Epithelial cell of proximal tubule (primary cell): ENCODE results near the gene DDX56. TPM values are rescaled to one million over a fixed set of nuclear protein-coding genes. Genes with fewer than 3 reads are reported as not detected.

ENCODE experiments used
- DNase-seq: peaks from one replicate; pipeline ENCODE4 v3.0.0-alpha.2; 2011; ENCODE audit warnings: low read depth
- H3K4me3 ChIP-seq: 2 replicates; pipeline ENCODE4 v1.5.1; 2011; ENCODE audit warnings: low read depth, mild to moderate bottlenecking, low read length
- total RNA-seq: library from RNA; depleted of rRNA; stranded (reverse); fragments of >200 nt; gene quantifications from 2 replicates; pipeline ENCODE4 v1.2.3, GENCODE V29; 2015
- TF ChIP-seq, protein P1 (sequence below): conservative IDR thresholded peaks from 2 replicates; pipeline ENCODE4 v1.5.1; 2012; ENCODE audit warnings: low read depth, mild to moderate bottlenecking, low read length

DDX56 gene
- total RNA-seq, 1 donor from 2014 or later, result 53.2 TPM

DNA sequence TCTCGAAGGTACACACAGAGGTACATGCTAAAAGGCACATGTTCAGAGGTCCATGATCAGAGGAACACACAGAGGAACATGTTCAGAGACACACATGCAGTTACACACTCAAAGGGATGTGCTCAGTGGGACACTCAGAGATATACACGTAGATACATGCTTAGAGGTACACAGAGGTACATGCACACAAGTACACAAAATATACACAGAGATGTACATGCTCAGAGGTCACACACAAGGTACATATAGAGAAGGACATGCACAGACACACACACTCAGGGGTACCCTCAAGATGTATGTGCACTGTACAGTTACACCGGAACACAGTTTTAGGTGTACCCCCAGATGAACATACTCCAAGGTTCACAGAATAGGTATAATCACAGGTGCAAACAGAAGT is 51.4 kb downstream of the DDX56 start:
- H3K4me3 ChIP-seq, result no peak overlapping the region
- DNase-seq, result no peak
- TF ChIP-seq, protein P1, sequence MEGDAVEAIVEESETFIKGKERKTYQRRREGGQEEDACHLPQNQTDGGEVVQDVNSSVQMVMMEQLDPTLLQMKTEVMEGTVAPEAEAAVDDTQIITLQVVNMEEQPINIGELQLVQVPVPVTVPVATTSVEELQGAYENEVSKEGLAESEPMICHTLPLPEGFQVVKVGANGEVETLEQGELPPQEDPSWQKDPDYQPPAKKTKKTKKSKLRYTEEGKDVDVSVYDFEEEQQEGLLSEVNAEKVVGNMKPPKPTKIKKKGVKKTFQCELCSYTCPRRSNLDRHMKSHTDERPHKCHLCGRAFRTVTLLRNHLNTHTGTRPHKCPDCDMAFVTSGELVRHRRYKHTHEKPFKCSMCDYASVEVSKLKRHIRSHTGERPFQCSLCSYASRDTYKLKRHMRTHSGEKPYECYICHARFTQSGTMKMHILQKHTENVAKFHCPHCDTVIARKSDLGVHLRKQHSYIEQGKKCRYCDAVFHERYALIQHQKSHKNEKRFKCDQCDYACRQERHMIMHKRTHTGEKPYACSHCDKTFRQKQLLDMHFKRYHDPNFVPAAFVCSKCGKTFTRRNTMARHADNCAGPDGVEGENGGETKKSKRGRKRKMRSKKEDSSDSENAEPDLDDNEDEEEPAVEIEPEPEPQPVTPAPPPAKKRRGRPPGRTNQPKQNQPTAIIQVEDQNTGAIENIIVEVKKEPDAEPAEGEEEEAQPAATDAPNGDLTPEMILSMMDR, result no peak

DNA sequence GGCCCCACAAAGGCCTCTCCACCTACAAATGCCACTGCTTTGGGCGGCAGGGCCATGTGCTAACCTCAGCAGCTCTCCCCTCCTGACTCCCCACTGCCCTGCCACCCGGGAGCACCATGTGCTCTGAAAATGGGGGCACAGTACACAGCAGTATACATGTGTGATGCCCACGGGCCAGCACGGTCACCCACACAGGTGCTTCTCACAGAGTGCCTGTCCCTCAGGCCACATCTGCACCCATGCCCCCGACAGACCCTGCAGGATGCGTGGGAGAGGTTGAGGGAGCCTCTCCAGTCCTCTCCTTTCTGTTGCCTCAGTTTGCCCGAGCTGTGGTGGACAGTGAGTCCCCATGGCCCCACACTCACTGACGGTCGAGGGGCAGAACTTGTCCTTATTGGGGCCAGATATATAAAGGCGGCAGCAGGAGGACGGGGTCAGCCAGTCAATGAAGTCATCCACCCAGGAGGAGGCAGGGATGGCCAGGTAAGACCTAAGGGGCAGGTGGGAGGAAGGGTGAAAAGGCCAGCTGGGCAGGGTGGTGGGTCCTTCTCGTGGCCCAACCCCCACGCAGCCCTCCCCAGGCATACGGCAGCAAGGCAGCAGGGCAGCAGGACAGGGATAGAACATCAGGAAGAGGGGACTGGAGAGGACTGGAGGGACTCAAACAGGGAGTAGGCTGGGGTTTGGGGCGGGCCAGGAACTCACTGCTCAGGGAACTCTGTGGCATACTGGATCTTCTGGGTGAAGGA is 52.2 kb downstream of the DDX56 start:
- DNase-seq, result no peak

DNA sequence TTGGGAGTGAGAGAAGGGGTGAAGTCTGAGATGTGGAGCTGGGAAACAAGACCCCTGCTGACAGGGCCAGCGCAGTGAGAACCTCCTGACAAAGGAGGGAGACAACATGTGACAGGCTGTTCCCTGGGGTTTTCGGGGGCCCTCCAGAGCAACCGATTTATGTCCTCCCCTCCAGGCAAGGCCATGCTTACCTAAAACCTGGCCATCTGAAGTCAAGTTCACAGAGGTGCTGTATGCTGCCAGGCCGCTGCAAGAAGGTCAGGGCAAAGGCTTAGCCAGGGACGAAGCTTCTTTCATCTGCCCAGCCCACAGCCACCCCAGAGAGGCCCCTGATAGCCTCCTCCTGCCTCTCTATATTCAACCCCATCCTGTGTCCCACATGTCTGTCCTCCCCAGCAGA is 53.1 kb downstream of the DDX56 start:
- TF ChIP-seq, protein P1, result no peak
- no peak for DNase-seq
- H3K4me3 ChIP-seq, result no peak overlapping the region

More for the DNA sequence above, 52.2 kb downstream of the DDX56 start:
- TF ChIP-seq, protein P1, result no peak
- H3K4me3 ChIP-seq, result no peak overlapping the region

DNA sequence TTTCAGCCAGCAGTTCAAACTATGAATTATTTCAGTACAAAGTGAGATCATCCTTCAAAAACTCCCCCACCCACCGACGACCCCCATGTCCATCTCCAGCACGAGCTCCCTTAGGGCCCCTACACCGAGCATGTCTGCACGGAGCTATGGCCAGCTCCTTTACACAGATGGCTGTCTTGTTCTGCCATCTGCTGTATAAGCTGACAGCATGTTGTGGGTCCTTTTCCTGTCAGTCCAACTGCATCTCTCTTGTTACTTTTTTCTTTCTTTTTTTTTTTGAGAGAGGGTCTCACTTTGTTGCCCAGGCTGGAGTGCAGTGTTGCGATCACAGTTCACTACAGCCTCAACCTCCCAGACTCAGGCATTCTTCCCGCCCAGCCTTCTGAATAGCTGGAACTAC is 54.2 kb downstream of the DDX56 start:
- H3K4me3 ChIP-seq, result no peak overlapping the region
- TF ChIP-seq, protein P1, result no peak
- no peak for DNase-seq

DNA sequence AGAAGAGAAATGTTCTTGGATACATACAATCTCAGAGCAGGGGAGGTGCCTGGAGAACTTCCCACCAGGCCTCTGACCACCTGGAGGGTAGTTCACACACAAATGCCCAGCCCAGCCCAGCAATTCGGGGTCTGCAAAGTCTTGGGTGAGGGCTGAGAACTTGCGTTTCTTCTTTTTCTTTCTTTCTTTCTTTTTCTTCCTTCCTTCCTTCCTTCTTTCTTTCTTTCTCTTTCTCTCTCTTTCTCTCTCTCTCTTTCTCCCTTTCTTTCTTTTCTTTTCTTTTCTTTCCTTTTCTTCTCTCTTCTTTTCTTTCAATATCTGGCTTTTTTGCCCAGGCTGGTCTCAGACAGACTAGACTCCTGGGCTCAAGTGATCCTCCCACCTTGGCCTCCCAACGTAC is 54.9 kb downstream of the DDX56 start:
- DNase-seq, result no peak
- TF ChIP-seq, protein P1, result no peak
- no peak overlapping the region for H3K4me3 ChIP-seq

DNA sequence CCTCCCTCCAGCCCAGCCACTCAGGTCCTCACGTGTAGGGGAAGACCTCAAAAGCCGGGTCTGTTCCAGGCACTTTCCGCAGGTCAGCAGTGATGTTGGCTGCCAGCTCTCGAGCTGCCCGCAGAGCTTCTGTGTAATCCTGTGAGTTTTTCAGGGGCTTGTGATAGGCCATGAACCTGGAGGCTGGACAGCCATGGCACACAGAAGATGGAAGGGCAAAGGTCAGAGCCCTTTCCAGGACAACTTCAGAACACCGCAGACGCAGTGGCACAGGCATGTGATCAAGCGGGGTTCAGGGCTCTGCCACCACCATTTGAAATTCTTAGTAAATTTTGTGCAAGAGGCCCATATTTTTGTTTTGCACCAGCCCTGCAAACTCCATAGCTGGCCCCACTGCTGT is 56.5 kb downstream of the DDX56 start:
- TF ChIP-seq, protein P1, result no peak
- DNase-seq, result no peak

More for the DNA sequence above, 56.5 kb downstream of the DDX56 start:
- no peak overlapping the region for H3K4me3 ChIP-seq

Other genes starting within 250 kb of the DDX56 start
- not detected in 2 replicates for gene CAMK2B, start 248.3 kb downstream of the DDX56 start, total RNA-seq
- 43.5 and 51.1 TPM in 2 replicates for gene NUDCD3, start 83.2 kb downstream of the DDX56 start, total RNA-seq
- gene NPC1L1, start 32.6 kb downstream of the DDX56 start, total RNA-seq, result 0.23 and 0.94 TPM in 2 replicates
- gene TMED4, start 8.3 kb upstream of the DDX56 start, total RNA-seq, result 114 and 167 TPM in 2 replicates
- 62.0 and 93.0 TPM in 2 replicates for gene OGDH, start 32.7 kb upstream of the DDX56 start, total RNA-seq
- gene ZMIZ2, start 174.9 kb upstream of the DDX56 start, total RNA-seq, result 22.9 and 31.3 TPM in 2 replicates
- 3,738 and 4,469 TPM in 2 replicates for gene PPIA, start 222.8 kb upstream of the DDX56 start, total RNA-seq